DND-41 (cell line): ENCODE results near the gene UBE2D2.
"Not testable (repeated sequence)": the region's sequence is repeated elsewhere in the genome, so short reads cannot be mapped to it uniquely, and the experiment has no call there.

Source experiments
- ATAC-seq: fragments of 200-7000 bp; cut with Tn5 transposase; 3 replicates; pipeline ENCODE4 v1.9.1; 2021; ENCODE audit warnings: low read depth; ENCODE audit not compliant: insufficient read depth
- DNase-seq: peaks from one replicate; pipeline ENCODE4 v3.0.0-alpha.2; 2020
- H2AFZ ChIP-seq: 2 replicates; pipeline ENCODE4 v1.6.0; 2012; ENCODE audit warnings: low read depth, low read length
- H3K27ac ChIP-seq: 2 replicates; pipeline ENCODE4 v1.5.1; 2012; ENCODE audit warnings: low read length, inconsistent platforms
- H3K27me3 ChIP-seq: fragments of 200-600 bp; sonication (generic); 2 replicates; pipeline ENCODE4 v1.6.0; 2012; ENCODE audit warnings: low read length, mild to moderate bottlenecking, inconsistent platforms; ENCODE audit not compliant: insufficient read depth, poor library complexity
- H3K36me3 ChIP-seq: 2 replicates; pipeline ENCODE4 v1.5.1; 2012; ENCODE audit warnings: low read length, inconsistent platforms; ENCODE audit not compliant: insufficient read depth
- H3K4me1 ChIP-seq: 2 replicates; pipeline ENCODE4 v1.5.1; 2012; ENCODE audit warnings: mild to moderate bottlenecking, low read length; ENCODE audit not compliant: insufficient read depth
- H3K4me2 ChIP-seq: 2 replicates; pipeline ENCODE4 v1.6.0; 2012; ENCODE audit warnings: mild to moderate bottlenecking, moderate library complexity, low read length, inconsistent platforms; ENCODE audit not compliant: insufficient read depth
- H3K4me3 ChIP-seq, 2 experiments: fragments of 200-600 bp in 1 of 2; shearing (Covaris generic) in 1 of 2; 2 replicates each; pipeline ENCODE4 v1.5.1; 2012 to 2016; ENCODE audit warnings: inconsistent platforms in 2 of 2, low read length in 2 of 2, mild to moderate bottlenecking in 2 of 2, low read depth in 1 of 2, moderate library complexity in 1 of 2
- H3K79me2 ChIP-seq: 2 replicates; pipeline ENCODE4 v1.6.0; 2012; ENCODE audit warnings: low read length, inconsistent platforms; ENCODE audit not compliant: insufficient read depth
- H3K9ac ChIP-seq: 2 replicates; pipeline ENCODE4 v1.6.0; 2012; ENCODE audit warnings: low read depth, mild to moderate bottlenecking, inconsistent platforms, low read length, moderate library complexity
- H3K9me3 ChIP-seq: 2 replicates; pipeline ENCODE4 v1.5.1; 2012; ENCODE audit warnings: low read length, moderate library complexity, mild to moderate bottlenecking, inconsistent platforms; ENCODE audit not compliant: insufficient read depth, severe bottlenecking
- H4K20me1 ChIP-seq: 2 replicates; pipeline ENCODE4 v1.6.0; 2012; ENCODE audit warnings: low read length; ENCODE audit not compliant: insufficient read depth
- CTCF ChIP-seq: IDR thresholded peaks from 2 replicates; pipeline ENCODE4 v1.5.1; 2012; ENCODE audit warnings: borderline replicate concordance, low read length, moderate library complexity, mild to moderate bottlenecking; ENCODE audit not compliant: poor library complexity, severe bottlenecking; ENCODE audit errors: extremely low read depth
- EZH2 ChIP-seq: IDR thresholded peaks from 3 replicates; pipeline ENCODE4 v1.6.1; 2012; ENCODE audit warnings: borderline replicate concordance, low read depth, mild to moderate bottlenecking, moderate library complexity, low read length, inconsistent platforms; ENCODE audit not compliant: severe bottlenecking

Gene UBE2D2

GRCh38 chr5:139597134-139597533, 36.0 kb downstream of the UBE2D2 start:
- H3K4me2 ChIP-seq = no peak overlapping the region
- DNase-seq (no peak), ATAC-seq (no peak)
- H3K9me3 ChIP-seq = no peaks in the 10 kb centered on the region
- H4K20me1 ChIP-seq = peaks cover 51% of the 10 kb centered on the region; the same call in 1 of the 2 replicates
- no peak overlapping the region for H3K9ac ChIP-seq
- TF ChIP-seq CTCF = no peak
- TF ChIP-seq EZH2 = no peak
- no peak overlapping the region for H2AFZ ChIP-seq
- no peak overlapping the region for H3K27ac ChIP-seq
- no peaks in the 10 kb centered on the region for H3K27me3 ChIP-seq
- peaks cover 94% of the 10 kb centered on the region for H3K79me2 ChIP-seq
- H3K4me1 ChIP-seq = no peaks in the 10 kb centered on the region
- no peak overlapping the region for H3K4me3 ChIP-seq
- H3K36me3 ChIP-seq = peaks cover 33% of the 10 kb centered on the region

- not testable (repeated sequence) for H3K4me1 ChIP-seq, DNase-seq, H3K27me3 ChIP-seq, ATAC-seq, H3K27ac ChIP-seq, H3K4me2 ChIP-seq, H3K9ac ChIP-seq, H3K4me3 ChIP-seq, H2AFZ ChIP-seq, H3K9me3 ChIP-seq
- peaks cover 92% of the 10 kb centered on the region for H3K79me2 ChIP-seq
- peaks cover 47% of the 10 kb centered on the region; the same call in 1 of the 2 replicates for H4K20me1 ChIP-seq
- H3K36me3 ChIP-seq = peaks cover 47% of the 10 kb centered on the region
Observed at GRCh38 chr5:139598601-139598965, 37.4 kb downstream of the UBE2D2 start.

- no peaks in the 10 kb centered on the region for H3K4me1 ChIP-seq
- DNase-seq (no peak), ATAC-seq (no peak)
- H3K4me2 ChIP-seq = no peak overlapping the region
- no peak overlapping the region for H3K4me3 ChIP-seq
- H3K27ac ChIP-seq = no peak overlapping the region
- H3K36me3 ChIP-seq = peaks cover 55% of the 10 kb centered on the region
- no peak for TF ChIP-seq EZH2
- no peak for TF ChIP-seq CTCF
- H4K20me1 ChIP-seq = peaks cover 29% of the 10 kb centered on the region; the same call in 1 of the 2 replicates
- peaks cover 88% of the 10 kb centered on the region for H3K79me2 ChIP-seq
- no peak overlapping the region for H3K9ac ChIP-seq
- no peak overlapping the region for H2AFZ ChIP-seq
- H3K9me3 ChIP-seq = no peaks in the 10 kb centered on the region
- no peaks in the 10 kb centered on the region for H3K27me3 ChIP-seq
Observed at GRCh38 chr5:139600336-139600949, 39.3 kb downstream of the UBE2D2 start.

GRCh38 chr5:139601429-139601828, 40.3 kb downstream of the UBE2D2 start:
- ATAC-seq = no peak
- Histone ChIP-seq H3K4me1 (no peaks in the 10 kb centered on the region), H3K9ac (no peak overlapping the region), H2AFZ (no peak overlapping the region), H4K20me1 (peaks cover 24% of the 10 kb centered on the region; the same call in 1 of the 2 replicates), H3K27ac (no peak overlapping the region), H3K9me3 (no peaks in the 10 kb centered on the region), H3K79me2 (peaks cover 88% of the 10 kb centered on the region), H3K36me3 (peaks cover 62% of the 10 kb centered on the region), H3K4me2 (no peak overlapping the region), H3K4me3 (no peak overlapping the region), H3K27me3 (no peaks in the 10 kb centered on the region)
- no peak for TF ChIP-seq EZH2
- TF ChIP-seq CTCF = no peak
- DNase-seq = no peak

GRCh38 chr5:139601948-139602347, 40.8 kb downstream of the UBE2D2 start:
- not testable (repeated sequence) for DNase-seq, ATAC-seq, H3K4me3 ChIP-seq, H3K9me3 ChIP-seq, H2AFZ ChIP-seq, H3K27ac ChIP-seq, H3K27me3 ChIP-seq, H3K4me1 ChIP-seq, H3K4me2 ChIP-seq, H3K9ac ChIP-seq
- Histone ChIP-seq H3K36me3 (peaks cover 67% of the 10 kb centered on the region), H3K79me2 (peaks cover 89% of the 10 kb centered on the region), H4K20me1 (peaks cover 24% of the 10 kb centered on the region; the same call in 1 of the 2 replicates)
